RKO (cell line): ENCODE measurements around the gene REC8.
"Not testable (repeated sequence)": the region's sequence is repeated elsewhere in the genome, so short reads cannot be mapped to it uniquely, and the experiment has no call there.

Experiments used
- DNase-seq: peaks from one replicate; pipeline ENCODE4 v3.0.0-alpha.2; 2016; ENCODE audit warnings: low spot score

The REC8 gene

GRCh38 chr14:24204163-24205146 is 32.6 kb downstream of the REC8 start:
- DNase-seq, result no peak

GRCh38 chr14:24206260-24207103 is 34.6 kb downstream of the REC8 start:
- no peak for DNase-seq

- DNase-seq, result no peak
Observed at GRCh38 chr14:24207104-24207551, 35.2 kb downstream of the REC8 start.

- no peak for DNase-seq
Observed at GRCh38 chr14:24207625-24208024, 35.7 kb downstream of the REC8 start.

GRCh38 chr14:24211311-24211710 is 39.4 kb downstream of the REC8 start:
- no peak for DNase-seq

GRCh38 chr14:24212924-24213865 is 41.3 kb downstream of the REC8 start, which contains the start of gene CHMP4A:
Gene CHMP4A, minus strand, starts transcription at chr14:24213488. Its CDS starts 49 bp downstream, at chr14:24213439.
- peak; percentile 99 for DNase-seq

- no peak for DNase-seq
Observed at GRCh38 chr14:24213866-24214662, 42.2 kb downstream of the REC8 start.

GRCh38 chr14:24215495-24216344 is 43.8 kb downstream of the REC8 start, which contains the start of gene MDP1:
Gene MDP1, minus strand, starts transcription at chr14:24216066. Its CDS starts 111 bp downstream, at chr14:24215955.
- peak; percentile 89 for DNase-seq

- no peak for DNase-seq
Observed at GRCh38 chr14:24216345-24216699, 44.4 kb downstream of the REC8 start.

GRCh38 chr14:24216876-24217275 is 45.0 kb downstream of the REC8 start:
- not testable (repeated sequence) for DNase-seq

- DNase-seq, result no peak
Observed at GRCh38 chr14:24219080-24219479, 47.2 kb downstream of the REC8 start.

- no peak for DNase-seq
Observed at GRCh38 chr14:24219521-24219920, 47.6 kb downstream of the REC8 start.

- not testable (repeated sequence) for DNase-seq
Observed at GRCh38 chr14:24222987-24223386, 51.1 kb downstream of the REC8 start.

GRCh38 chr14:24224618-24225071 is 52.8 kb downstream of the REC8 start:
- peak; percentile 43 for DNase-seq

GRCh38 chr14:24226473-24226872 is 54.6 kb downstream of the REC8 start:
- no peak for DNase-seq

- no peak for DNase-seq
Observed at GRCh38 chr14:24228902-24229301, 57.0 kb downstream of the REC8 start.
